ENCODE results near the gene ASCC3.

DNA sequence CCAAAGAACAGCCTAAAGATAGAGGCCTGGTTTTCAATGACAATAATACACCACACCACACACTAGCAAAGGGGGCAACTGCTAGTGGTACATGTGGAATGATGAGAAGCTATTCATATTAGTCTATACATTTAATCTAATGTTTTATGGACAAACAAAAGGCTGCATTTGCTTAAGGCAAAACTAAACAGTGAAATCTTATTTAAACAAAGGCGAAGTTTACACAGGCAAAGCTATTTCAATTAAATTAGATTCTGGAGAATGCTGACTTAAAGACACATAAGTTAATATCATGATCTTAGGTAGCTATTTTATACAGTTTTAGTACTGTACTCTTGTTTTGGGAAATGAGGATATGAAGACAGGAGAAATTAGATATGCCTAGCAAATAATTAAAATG is 362.5 kb downstream of the ASCC3 start:
- TF ChIP-seq, protein P1, sequence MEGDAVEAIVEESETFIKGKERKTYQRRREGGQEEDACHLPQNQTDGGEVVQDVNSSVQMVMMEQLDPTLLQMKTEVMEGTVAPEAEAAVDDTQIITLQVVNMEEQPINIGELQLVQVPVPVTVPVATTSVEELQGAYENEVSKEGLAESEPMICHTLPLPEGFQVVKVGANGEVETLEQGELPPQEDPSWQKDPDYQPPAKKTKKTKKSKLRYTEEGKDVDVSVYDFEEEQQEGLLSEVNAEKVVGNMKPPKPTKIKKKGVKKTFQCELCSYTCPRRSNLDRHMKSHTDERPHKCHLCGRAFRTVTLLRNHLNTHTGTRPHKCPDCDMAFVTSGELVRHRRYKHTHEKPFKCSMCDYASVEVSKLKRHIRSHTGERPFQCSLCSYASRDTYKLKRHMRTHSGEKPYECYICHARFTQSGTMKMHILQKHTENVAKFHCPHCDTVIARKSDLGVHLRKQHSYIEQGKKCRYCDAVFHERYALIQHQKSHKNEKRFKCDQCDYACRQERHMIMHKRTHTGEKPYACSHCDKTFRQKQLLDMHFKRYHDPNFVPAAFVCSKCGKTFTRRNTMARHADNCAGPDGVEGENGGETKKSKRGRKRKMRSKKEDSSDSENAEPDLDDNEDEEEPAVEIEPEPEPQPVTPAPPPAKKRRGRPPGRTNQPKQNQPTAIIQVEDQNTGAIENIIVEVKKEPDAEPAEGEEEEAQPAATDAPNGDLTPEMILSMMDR (IDR thresholded peaks at IDR 0.05) = no peak
- no peak for TF ChIP-seq POLR2A (IDR thresholded peaks at IDR 0.05)
- no peak for TF ChIP-seq POLR2AphosphoS5 (IDR thresholded peaks at IDR 0.05)
